HCT116 (cell line): ENCODE data around the gene RALB. TPM values are rescaled to one million over a fixed set of nuclear protein-coding genes. Genes with fewer than 3 reads are reported as not detected.

Experiments
- ATAC-seq: fragments of 200-7000 bp; cut with Tn5 transposase; 2 replicates; pipeline ENCODE4 v1.9.1; 2020; ENCODE audit warnings: mild to moderate bottlenecking, moderate library complexity
- BruUV-seq: library from RNA; stranded (reverse); fragments of 400-500 nt; replicated peaks from 2 replicates; lab custom pipeline; 2021; lab: Mats Ljungman, UMichigan
- CTCF ChIA-PET: fragments of 300-600 bp; sonication (Branson Sonifier 250); formaldehyde crosslinking; loops from one replicate; lab custom pipeline; 2021; ENCODE audit warnings: antibody characterized with exemption; lab: Charles Lee
- POLR2A ChIA-PET: fragments of 300-600, 350-600 bp; sonication (Branson Sonifier 250); formaldehyde crosslinking; loops from one replicate; lab custom pipeline; 2021; ENCODE audit warnings: antibody characterized with exemption; lab: Charles Lee
- RAD21 ChIA-PET, 2 experiments: fragments of 300-600 bp; sonication (Branson Sonifier 250); formaldehyde crosslinking; loops; one replicate each; lab custom pipeline; 2023; ENCODE audit warnings: low total read pairs in 2 of 2; ENCODE audit not compliant: uncharacterized antibody in 2 of 2, unreplicated experiment in 2 of 2, low non-redundant PET in 1 of 2; lab: Charles Lee
- DNase-seq: peaks from one replicate; pipeline ENCODE4 v3.0.0-alpha.2; 2010; ENCODE audit warnings: low read depth, low spot score
- H2AFZ ChIP-seq: fragments of 200-600 bp; shearing (Covaris generic), sonication (generic); 2 replicates; pipeline ENCODE4 v1.6.1; 2017; ENCODE audit warnings: low read depth, mixed run types, mixed read lengths, antibody characterized with exemption, low read length; ENCODE audit not compliant: poor library complexity, severe bottlenecking
- H3K27ac ChIP-seq: 2 replicates; pipeline ENCODE4 v1.5.1; 2012; ENCODE audit warnings: low read depth, low read length
- H3K27me3 ChIP-seq: fragments of 200-600 bp; sonication (generic); 2 replicates; pipeline ENCODE4 v1.6.1; 2016; ENCODE audit warnings: mixed run types, low read length, mixed read lengths; ENCODE audit not compliant: insufficient read depth
- H3K36me3 ChIP-seq, 2 experiments: fragments of 200-500 bp in 1 of 2; fragments of 200-600 bp in 1 of 2; sonication (Bioruptor generic) in 1 of 2; sonication (generic) in 1 of 2; 2 replicates each; pipeline versions ENCODE4 v1.5.1 to v1.6.1; 2014 to 2016; ENCODE audit warnings: low read length in 2 of 2, inconsistent platforms in 1 of 2, mixed read lengths in 1 of 2, mixed run types in 1 of 2; ENCODE audit not compliant: insufficient read depth in 2 of 2, control insufficient read depth in 1 of 2
- H3K4me1 ChIP-seq, 2 experiments: fragments of 200-600 bp in 1 of 2; sonication (generic) in 1 of 2; 2 replicates each; pipeline versions ENCODE4 v1.5.1 to v1.6.1; 2012 to 2017; ENCODE audit warnings: low read length in 2 of 2, inconsistent platforms in 1 of 2, mild to moderate bottlenecking in 1 of 2, mixed read lengths in 1 of 2, mixed run types in 1 of 2, moderate library complexity in 1 of 2; ENCODE audit not compliant: insufficient read depth in 2 of 2, control insufficient read depth in 1 of 2
- H3K4me2 ChIP-seq: fragments of 200-600 bp; sonication (generic); 2 replicates; pipeline ENCODE4 v1.6.1; 2017; ENCODE audit warnings: mixed run types, low read length, mixed read lengths
- H3K4me3 ChIP-seq, 2 experiments: fragments of 200-600 bp in 1 of 2; sonication (generic) in 1 of 2; replicated peaks in 1 of 2; 2 replicates each; pipeline ENCODE4 v1.5.1; 2011 to 2016; ENCODE audit warnings: low read length in 2 of 2, control low read depth in 1 of 2, low read depth in 1 of 2, mild to moderate bottlenecking in 1 of 2, mixed read lengths in 1 of 2, mixed run types in 1 of 2
- H3K79me2 ChIP-seq: fragments of 200-600 bp; sonication (generic); 2 replicates; pipeline ENCODE4 v1.6.1; 2017; ENCODE audit warnings: mild to moderate bottlenecking, mixed run types, low read length, moderate library complexity, mixed read lengths; ENCODE audit not compliant: insufficient read depth
- H3K9ac ChIP-seq: fragments of 200-600 bp; sonication (generic); 2 replicates; pipeline ENCODE4 v1.6.1; 2016; ENCODE audit warnings: low read length, mixed read lengths
- H3K9me2 ChIP-seq: fragments of 200-600 bp; sonication (generic), shearing (Covaris generic); 2 replicates; pipeline ENCODE4 v1.6.1; 2017; ENCODE audit warnings: mixed run types, mild to moderate bottlenecking, moderate library complexity; ENCODE audit not compliant: insufficient read depth
- H3K9me3 ChIP-seq, 2 experiments: fragments of 200-500 bp in 1 of 2; fragments of 200-600 bp in 1 of 2; sonication (Bioruptor generic) in 1 of 2; sonication (generic) in 1 of 2; 2 replicates each; pipeline ENCODE4 v1.6.1; 2014 to 2017; ENCODE audit warnings: low read length in 2 of 2, mixed read lengths in 2 of 2, inconsistent platforms in 1 of 2, low read depth in 1 of 2, mild to moderate bottlenecking in 1 of 2, mixed run types in 1 of 2, moderate library complexity in 1 of 2; ENCODE audit not compliant: control insufficient read depth in 1 of 2, insufficient read depth in 1 of 2
- H4K20me1 ChIP-seq: fragments of 200-600 bp; sonication (generic), shearing (Covaris generic); 2 replicates; pipeline ENCODE4 v1.6.1; 2017; ENCODE audit warnings: mixed run types, mild to moderate bottlenecking, moderate library complexity; ENCODE audit not compliant: insufficient read depth
- ATF3 ChIP-seq: IDR thresholded peaks from 2 replicates; pipeline ENCODE4 v1.6.1; 2012
- CBX3 ChIP-seq: IDR thresholded peaks from 2 replicates; pipeline ENCODE4 v1.6.1; 2012; ENCODE audit warnings: low read depth
- CTCF ChIP-seq, 3 experiments: fragments of 200-600 bp in 1 of 3; sonication (generic) in 1 of 3; IDR thresholded peaks in 2 of 3; conservative IDR thresholded peaks in 1 of 3; 2 replicates each; pipeline ENCODE4 v1.5.1; 2012 to 2017; ENCODE audit warnings: low read depth in 2 of 3, low read length in 2 of 3, antibody characterized with exemption in 1 of 3, borderline replicate concordance in 1 of 3, control low read depth in 1 of 3, mild to moderate bottlenecking in 1 of 3, mixed read lengths in 1 of 3, mixed run types in 1 of 3, moderate library complexity in 1 of 3; ENCODE audit not compliant: insufficient read depth in 1 of 3
- EGR1 ChIP-seq: IDR thresholded peaks from 2 replicates; pipeline ENCODE4 v1.6.1; 2012; ENCODE audit warnings: low read depth
- ELF1 ChIP-seq: IDR thresholded peaks from 2 replicates; pipeline ENCODE4 v1.6.1; 2012; ENCODE audit warnings: low read depth, borderline replicate concordance
- JUND ChIP-seq: IDR thresholded peaks from 2 replicates; pipeline ENCODE4 v1.6.1; 2012
- MAX ChIP-seq: IDR thresholded peaks from 2 replicates; pipeline ENCODE4 v1.6.1; 2012
- POLR2A ChIP-seq: IDR thresholded peaks from 2 replicates; pipeline ENCODE4 v1.7.0; 2011; ENCODE audit warnings: borderline replicate concordance; ENCODE audit not compliant: insufficient read depth, insufficient read length; ENCODE audit errors: extremely low read depth
- POLR2AphosphoS5 ChIP-seq: IDR thresholded peaks from 2 replicates; pipeline ENCODE4 v1.6.1; 2011; ENCODE audit warnings: mild to moderate bottlenecking, low read depth, low read length, moderate library complexity
- RAD21 ChIP-seq: IDR thresholded peaks from 2 replicates; pipeline ENCODE4 v1.6.1; 2012; ENCODE audit warnings: low read depth, mild to moderate bottlenecking
- TCF7L2 ChIP-seq: IDR thresholded peaks from 2 replicates; pipeline ENCODE4 v1.7.0; 2011; ENCODE audit warnings: borderline replicate concordance, inconsistent platforms; ENCODE audit not compliant: insufficient read depth, insufficient read length; ENCODE audit errors: extremely low read depth
- YY1 ChIP-seq: IDR thresholded peaks from 2 replicates; pipeline ENCODE4 v1.6.1; 2011; ENCODE audit warnings: low read length, low read depth, moderate library complexity, mild to moderate bottlenecking; ENCODE audit not compliant: insufficient replicate concordance; ENCODE audit errors: extremely low read depth
- ZBTB33 ChIP-seq: IDR thresholded peaks from 2 replicates; pipeline ENCODE4 v1.6.1; 2011; ENCODE audit warnings: mild to moderate bottlenecking, low read length, moderate library complexity; ENCODE audit not compliant: insufficient replicate concordance; ENCODE audit errors: extremely low read depth
- ZFX ChIP-seq: fragments of 450-650 bp; IDR thresholded peaks from 2 replicates; pipeline ENCODE4 v1.6.1; 2017
- ZNF274 ChIP-seq: fragments of 200-500 bp; sonication (Bioruptor generic); IDR thresholded peaks from 2 replicates; pipeline ENCODE4 v1.6.1; 2014; ENCODE audit warnings: mild to moderate bottlenecking, low read depth, low read length, inconsistent platforms
- intact Hi-C: fragments of 100-400 bp; cut with micrococcal nuclease; formaldehyde crosslinking; loops from 2 replicates; pipeline ENCODE4 v1.10.0; 2022
- total RNA-seq: library from RNA; stranded (reverse); gene quantifications from one replicate; pipeline ENCODE4 v1.2.1, GENCODE V29; 2021; ENCODE audit not compliant: unreplicated experiment

RALB gene
- total RNA-seq, 1 experiment from 2014 or later, result 42.8 TPM

GRCh38 chr2:120272763-120273481 is 20.3 kb downstream of the RALB start:
- DNase-seq, result no peak

More at GRCh38 chr2:120272763-120273481, 20.3 kb downstream of the RALB start:
- no peak overlapping the region for H2AFZ ChIP-seq
- CTCF ChIA-PET, result no interaction called here
- BruUV-seq, result no TSS peak
- H3K27me3 ChIP-seq, result no peaks in the 10 kb centered on the region
- peaks cover 9 to 22% of the 10 kb centered on the region in 2 experiments; a peak in 3 of 4 replicates for H3K4me1 ChIP-seq
- H3K9me3 ChIP-seq, result no peaks in the 10 kb centered on the region
- POLR2A ChIA-PET, result no interaction called here
- H3K9me2 ChIP-seq, result no peaks in the 10 kb centered on the region
- H3K9ac ChIP-seq, result no peak overlapping the region
- TF ChIP-seq ELF1 (no peak), POLR2AphosphoS5 (no peak), POLR2A (no peak), CBX3 (no peak), MAX (no peak), ZFX (no peak), YY1 (no peak), CTCF (IDR thresholded peaks at IDR 0.05 in 2 of 3, conservative IDR thresholded peaks at IDR 0.05 in 1 of 3; ENCODE audit: borderline replicate concordance in 1 of 3, insufficient read depth in 1 of 3, low read depth in 2 of 3, low read length in 2 of 3) (no peak), RAD21 (no peak), ZNF274 (no peak), TCF7L2 (no peak), ZBTB33 (no peak), ATF3 (no peak), JUND (no peak), EGR1 (no peak)
- H3K27ac ChIP-seq, result no peak overlapping the region
- H3K36me3 ChIP-seq, result no peaks in the 10 kb centered on the region
- no peak overlapping the region for H3K4me2 ChIP-seq
- no peak for ATAC-seq
- intact Hi-C loops, result no loop called here
- RAD21 ChIA-PET, result no interaction called here
- H4K20me1 ChIP-seq, result no peaks in the 10 kb centered on the region
- peaks cover 59% of the 10 kb centered on the region for H3K79me2 ChIP-seq
- H3K4me3 ChIP-seq, result no peak overlapping the region
